GM19395 (cell line): ENCODE data around the gene EDC3.
A peak's percentile ranks its signal among the peaks of the same experiment; 100 is the strongest.
"Not testable (repeated sequence)": the region's sequence is repeated elsewhere in the genome, so short reads cannot be mapped to it uniquely, and the experiment has no call there.

Experiments used
- ATAC-seq: cut with Tn5 transposase; IDR thresholded peaks from one replicate; pipeline ENCODE4 v1.9.1; 2021; ENCODE audit warnings: mild to moderate bottlenecking, moderate library complexity; ENCODE audit not compliant: unreplicated experiment

Gene EDC3

DNA sequence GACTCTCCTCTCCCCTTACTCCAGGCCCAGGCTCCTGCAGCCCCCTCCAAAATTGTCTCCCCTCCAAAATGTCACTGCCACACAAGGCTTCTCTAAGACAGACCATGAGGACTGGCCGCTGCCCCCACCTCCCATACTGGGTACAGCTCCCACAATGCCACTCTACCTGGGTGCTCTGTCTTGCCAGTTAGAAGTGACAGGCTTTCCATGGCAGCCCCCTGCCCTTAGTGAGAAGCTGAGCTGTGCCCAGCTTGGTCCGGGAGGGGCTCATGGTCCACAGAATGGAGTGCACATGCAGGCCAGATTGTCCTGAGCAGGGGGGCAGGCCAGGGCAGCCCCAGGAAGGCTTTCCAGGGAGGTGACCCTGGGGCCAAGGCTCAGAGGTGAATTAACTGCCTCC lies 83.1 kb downstream of the EDC3 start:
- no peak for ATAC-seq

DNA sequence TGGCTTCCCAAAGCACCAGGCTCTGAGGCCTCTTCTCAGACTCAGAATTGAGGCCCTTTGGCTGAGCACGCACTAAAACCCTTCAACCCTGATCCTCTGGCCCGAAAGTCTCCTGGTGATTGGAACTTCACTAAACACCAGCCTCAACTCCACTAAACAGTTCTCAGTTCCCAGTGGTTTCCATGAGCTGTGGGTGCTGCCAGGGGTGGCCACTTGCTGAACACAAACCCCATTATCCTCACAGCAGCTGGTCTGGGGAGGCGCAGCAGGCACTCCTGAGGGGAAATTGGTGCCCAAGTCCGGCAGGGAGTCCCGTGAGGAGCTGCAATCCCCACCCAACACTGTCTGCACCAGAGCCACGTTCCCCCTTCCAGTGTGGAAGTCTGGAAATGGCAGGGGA lies 84.0 kb downstream of the EDC3 start:
- ATAC-seq, result no peak

DNA sequence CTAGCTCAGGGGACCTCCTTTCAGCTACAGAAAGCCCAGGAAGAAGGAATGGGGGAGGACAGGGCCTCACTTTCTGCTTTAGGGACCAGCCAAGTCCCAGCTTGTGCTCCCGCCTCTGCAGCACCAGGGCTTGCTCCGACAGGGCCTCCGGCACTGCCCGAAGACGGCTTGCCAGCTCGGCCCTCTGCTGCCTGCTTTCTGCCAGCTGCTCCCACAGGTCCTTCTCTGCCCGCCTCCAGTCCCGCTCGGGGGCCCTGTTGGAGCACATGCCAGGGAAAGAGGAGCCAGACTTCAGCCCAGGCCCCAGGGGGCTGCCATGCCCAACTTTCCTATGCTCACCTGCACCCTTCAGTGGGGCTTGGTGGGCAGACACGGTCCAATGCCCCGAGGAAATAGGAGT lies 84.5 kb downstream of the EDC3 start:
- ATAC-seq, result no peak

DNA sequence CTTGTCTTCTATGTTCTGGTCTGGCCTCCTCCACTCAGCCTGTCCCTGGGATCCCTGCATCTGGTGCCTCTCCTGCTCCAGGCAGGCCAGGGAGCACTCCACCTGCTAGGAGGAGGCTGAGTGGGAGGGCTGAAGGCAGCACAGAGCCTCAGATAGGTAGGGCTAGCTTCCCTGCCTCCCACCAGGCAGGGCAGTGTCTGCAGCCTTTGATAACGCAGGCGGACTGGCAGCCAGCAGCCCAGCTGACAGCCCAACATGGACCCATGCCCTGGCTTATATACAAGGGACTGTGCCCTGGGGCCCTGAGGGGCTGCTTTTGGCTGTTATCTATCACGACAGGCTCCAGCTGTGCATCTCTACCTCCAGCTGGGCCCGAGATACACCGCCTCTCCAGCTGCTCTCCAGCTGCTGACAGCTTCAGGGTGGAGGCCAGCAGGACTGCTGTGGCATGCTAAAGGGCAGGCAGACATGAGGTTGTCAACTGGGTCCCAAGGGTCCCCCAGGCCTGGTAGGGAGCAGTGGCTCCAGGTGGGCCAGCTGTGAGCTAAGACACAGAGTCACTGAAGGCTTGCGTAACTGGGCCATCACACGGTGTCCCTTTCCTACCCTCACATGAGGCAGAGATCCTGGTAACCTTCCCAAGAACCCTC lies 85.4 kb downstream of the EDC3 start:
- no peak for ATAC-seq

DNA sequence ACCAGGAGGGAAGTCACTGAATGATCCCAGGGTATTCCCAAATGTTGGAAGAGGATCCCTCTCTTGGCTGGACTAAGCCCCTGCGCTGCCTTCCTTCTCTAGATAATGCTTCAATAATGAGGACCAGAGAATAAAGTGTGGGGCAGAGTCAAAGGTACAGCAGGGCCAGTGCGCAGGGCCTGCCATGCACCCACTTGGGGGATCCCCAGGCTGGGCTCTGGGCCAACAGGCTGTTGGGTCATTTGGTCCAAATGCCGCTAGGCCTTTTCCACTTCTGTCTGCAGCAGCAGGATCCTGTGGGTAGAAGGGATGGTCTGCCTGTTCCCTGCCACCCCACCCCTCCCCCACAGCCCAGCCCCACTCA lies 85.9 kb downstream of the EDC3 start:
- ATAC-seq, result no peak

DNA sequence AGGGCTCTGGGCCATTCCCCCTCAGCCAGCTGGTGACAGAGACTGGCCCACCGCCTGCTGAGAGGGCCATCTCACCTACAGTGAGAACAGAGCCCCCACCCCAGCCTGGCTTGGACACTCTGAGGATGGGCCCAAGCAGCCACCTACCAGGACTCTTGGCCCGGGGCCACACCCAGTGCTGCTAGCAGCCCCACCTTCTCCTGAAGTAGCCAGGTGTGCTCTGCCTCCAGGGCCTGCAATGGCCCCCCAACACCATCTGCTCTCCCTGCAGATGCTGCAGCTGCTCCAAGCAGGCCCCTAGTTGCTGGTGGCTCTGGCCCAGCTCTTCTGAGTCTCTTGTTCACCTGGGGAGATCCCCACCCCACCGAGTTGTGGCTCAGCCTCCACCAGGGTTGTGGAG lies 87.0 kb downstream of the EDC3 start:
- no peak for ATAC-seq

DNA sequence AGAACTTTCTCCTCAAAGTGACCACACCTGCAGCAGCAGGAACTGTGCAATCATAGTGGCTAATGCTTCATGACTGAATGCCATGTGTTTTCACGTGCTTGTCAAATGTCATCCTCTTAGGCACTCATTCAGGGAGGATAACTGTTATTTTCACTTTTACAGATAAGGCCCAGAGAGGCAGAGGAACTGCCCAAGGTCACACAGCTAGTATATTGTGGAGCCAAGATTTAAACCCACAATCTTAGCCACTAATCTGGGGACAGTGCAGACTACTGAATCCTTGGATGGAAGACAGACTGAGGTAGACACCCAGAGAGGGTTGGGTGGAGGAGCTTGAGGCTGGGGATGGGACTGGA lies 90.1 kb downstream of the EDC3 start:
- ATAC-seq, result no peak

DNA sequence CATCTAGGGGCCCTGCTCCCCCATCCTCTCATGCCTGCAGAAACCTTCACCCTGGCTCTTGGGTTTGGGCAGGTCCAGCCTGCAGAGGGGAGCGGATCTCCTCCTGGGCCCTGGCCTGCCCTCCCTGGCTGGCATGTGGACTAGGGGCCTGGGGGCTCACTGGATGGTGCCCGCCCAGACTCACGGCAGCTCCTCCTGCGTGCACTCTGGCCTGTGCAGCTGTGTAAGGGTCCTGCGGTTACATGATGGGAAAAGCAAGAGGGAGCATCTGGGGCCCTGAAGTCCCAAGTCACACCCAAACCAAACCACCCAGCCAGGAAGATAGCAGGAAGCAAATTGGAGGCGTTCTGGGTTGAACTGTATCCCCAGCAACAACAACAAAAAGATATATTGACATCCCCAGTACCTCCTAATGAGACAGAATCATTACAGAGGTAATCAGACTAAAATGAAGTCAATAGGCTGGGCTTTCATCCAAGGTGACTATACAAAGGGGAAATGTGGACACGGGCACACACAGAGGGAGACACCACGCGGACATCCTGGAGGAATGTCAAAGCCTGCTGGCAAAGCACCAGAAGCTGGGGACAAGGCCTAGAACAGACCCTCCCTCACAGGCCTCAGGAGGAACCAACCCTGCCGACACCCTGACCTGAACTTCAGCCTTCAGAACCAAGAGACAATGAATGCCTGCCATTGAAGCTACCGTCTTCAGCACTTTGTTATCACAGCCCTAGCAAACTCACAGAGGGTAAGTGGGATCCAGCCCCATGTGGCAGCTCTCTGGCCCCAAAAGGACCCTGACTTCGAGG lies 90.6 kb downstream of the EDC3 start:
- no peak for ATAC-seq

DNA sequence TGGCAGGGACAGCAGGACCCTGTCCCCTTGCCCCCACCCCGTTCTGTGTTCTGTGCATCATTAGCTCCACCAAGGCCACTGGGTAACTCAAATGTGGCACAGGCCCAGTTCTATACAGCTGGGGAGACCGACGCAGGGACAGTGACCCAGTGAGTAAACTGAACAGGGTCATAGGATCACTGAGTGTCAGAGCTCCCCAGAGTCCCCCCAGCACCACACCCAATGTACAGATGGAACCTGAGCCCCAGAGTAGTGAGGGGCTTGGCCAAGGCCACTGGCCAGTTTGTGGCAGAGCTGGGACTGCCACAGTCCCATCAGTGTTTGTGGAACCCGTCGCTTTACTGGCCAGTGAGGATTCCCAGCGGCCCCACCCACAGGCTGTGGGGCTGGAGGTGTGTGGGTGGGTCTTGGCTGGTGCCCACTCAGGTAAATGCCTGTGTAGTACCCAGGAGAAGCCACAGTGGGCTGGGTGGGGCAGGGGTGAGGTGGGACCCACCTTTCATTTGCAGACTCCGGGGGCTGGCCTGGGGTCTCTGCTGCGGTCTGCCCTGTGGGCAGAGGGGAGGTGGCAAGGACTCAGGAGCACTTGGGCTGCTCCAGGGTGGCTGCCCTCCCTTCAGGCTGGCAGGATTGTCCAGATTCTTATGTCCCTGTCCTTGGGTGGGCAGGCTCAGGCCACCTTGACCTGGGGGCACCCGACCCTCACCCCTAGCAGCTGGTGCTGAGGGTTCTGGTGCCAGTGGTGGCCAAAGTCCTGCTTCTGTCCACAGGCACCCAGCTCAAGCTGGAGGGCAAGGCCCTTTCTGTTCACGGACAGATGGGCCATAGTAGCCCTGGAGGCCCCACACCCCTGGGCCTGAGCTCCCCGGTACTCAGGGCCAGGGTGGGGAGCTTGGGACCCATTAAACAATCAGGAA lies 91.8 kb downstream of the EDC3 start:
- ATAC-seq, result no peak

DNA sequence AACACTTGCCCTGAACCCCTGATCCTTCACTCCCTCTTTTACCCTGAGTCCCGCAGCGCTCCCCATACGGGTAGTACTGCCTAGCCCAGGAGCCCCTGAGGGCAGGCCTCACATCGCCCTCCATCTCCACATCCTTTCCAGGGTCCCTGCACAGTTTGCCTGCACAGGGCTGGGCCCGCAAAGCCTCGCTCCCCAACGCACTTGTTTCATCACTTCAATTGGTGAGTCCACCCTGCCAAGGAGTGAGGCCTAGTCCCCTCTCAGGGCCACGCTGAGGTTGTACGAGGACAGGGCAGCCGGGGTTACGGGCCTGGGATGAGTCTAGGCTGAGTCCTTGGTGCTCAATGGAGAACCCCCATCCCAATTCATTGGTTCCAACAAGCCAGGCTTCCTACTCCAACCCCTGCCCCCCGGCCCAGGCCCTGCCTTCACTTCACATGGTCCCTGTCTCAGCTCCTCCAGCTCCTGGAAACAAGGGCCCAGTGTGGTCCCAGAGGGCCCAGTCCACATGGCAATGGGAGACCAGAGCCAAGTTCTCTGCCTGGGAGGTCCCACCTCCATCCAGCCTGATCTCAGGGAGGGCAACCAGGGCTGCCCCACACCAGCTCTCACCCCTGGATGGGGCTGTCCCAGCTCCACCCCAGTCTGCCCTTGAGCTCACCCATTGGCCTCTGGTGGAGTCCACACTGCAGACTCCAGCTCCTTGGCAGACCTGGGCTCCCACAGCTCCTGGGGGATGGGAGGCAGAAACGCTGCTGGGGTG lies 92.6 kb downstream of the EDC3 start:
- no peak for ATAC-seq

DNA sequence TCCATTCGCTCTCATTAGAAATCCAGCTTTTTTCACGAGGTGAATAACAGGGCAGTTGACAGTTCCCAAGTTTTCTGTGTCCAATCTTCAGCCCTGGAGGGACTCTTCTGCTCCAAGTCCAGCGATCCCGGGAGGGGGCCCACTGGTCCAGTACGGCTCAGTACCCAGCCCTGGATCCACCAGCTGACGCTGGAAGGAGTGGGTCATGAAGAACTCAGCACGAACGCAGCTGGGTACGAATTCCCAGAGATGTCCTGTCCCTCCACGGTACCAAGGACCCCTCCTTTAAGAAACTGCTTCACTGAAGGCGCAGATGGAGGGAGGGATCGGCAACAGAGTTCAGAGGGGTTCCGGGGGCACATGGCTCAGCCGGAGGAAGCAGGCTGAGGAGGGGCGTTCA lies 96.7 kb downstream of the EDC3 start:
- no peak for ATAC-seq

DNA sequence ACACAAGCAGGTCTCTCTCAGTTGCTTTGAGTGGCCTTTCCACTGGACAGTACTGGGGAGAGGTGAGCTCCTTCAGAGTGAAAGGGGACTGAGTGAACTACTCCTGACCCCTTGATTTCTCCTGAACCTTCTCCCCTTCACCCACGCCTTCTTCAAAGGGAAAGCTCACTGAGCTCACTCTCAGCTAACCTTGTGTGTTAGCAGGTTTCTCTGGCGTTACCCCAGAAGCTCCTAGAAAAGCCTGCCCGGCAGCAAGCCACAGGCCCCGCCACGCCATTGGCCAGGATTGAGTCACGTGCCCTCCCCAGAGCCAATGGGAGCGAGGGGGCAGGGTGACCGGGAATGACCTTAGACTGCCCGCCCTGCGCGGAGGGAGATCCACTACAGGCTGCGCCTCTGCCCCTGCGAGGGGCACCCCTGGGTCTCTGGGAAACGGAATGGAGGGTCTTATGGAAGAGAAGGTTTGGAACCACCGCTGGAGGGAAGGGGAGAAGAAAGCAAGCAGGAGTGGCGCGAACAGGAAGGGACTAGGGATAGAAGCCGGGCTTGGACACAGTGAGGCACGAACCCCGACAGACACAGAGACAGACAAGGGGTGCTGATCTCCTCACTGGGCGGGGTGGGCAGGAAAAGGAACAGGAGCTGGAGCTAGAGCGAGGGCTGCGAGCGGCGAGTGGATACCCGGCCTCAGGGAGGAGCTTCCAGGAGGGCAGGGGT lies 97.5 kb downstream of the EDC3 start:
- ATAC-seq, result peak; percentile 90

DNA sequence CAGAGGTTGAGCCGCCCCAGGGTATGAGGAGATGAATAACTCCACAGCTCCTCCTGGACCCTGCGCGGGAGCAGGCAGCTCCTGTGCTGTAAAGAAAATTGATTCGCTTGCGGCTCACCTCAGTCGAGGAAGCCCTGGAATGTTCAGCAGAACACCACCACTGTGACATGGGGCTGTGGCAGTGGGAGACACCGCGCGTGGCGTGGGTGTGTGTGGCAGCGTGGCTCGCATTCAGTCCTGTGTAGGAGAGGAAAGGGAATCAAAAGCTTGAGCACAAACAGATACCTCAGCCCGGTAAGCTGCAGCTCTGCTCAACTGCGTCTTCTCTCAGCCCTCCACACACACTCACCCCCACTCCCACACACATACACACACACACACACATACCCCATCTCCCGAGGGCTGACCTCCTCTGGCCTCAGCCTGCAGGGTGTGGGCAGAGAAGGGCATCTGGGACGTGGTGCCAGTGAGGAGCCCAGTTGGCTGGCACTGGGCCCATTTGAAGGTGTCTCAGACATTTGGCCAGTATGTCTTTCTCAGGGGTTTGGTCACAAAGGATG lies 98.6 kb downstream of the EDC3 start:
- ATAC-seq, result not testable (repeated sequence)

DNA sequence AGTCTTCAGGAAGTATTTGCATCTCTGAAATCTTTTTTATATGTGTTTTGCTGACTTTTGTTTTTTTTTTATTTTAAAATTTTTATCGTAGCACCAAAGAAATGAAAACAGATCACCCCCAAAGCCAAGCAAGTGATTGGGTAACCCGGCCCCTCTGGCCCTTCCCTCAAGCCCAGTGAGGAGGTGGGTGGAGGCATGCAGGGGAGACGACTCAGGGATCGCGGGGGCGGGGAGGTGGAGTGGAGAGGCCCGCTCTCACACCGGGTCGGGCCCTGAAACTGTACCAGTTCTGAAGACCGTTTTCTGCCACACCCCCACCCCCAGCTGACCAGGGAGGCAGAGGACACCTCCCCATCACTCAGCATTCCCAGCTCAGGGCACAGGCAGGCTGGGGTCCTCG lies 99.1 kb downstream of the EDC3 start:
- not testable (repeated sequence) for ATAC-seq

DNA sequence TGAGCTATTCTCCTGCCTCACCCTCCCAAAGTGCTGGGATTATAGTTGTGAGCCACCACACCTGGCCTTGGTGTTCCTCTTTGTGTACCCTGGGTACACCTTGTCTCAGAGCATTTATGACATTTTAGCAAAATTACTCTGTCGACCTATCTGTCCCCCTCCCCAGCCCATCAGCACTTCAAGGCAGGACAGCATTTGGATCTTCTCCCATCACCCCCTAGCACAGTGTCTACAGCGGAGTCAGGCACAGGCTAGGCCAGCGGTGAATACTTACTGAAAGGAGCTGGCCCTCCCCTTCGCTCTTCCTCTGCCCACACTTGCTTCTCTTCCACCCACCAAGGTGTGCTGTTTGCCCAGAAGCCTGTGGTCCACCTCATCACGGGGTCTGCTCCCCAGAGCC lies 100.6 kb downstream of the EDC3 start:
- no peak for ATAC-seq

DNA sequence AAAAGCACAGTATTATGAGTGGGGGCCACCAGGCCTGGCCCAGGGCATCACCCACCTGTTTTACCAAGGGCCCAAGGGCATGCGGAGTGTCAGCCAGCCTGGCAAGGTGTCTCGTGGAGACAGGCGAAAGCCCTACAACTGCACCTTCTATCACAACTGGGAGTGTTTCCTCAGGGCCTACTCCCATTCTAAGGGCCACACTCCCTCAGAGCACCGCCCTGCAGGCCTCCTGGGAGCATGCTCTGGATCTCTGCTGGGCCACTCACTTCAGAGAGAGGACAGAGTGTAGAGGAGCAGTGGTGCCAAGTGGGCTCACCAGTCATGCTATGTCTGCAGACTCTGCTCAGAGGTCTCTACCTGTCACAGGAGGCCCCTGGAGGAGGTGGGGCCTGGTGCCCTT lies 101.4 kb downstream of the EDC3 start:
- ATAC-seq, result no peak

DNA sequence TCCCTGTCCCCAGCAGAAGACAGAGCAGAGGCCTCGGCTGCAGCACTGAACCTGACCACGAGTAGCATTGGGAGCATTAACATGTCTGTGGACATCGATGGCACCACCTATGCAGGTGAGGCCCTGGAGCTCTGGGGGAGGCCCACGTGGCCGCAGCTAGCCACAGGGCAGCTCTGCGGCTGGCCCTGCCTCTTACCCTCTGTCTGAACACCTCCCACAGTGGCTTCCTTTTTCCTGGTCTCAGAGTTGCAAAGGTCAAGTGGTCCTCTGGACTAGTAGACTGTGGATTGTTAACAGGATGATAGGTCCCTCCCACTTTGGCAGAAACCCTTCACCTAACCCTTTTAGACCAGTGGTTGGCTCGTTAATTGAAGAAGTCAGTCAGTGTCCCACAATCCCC lies 102.7 kb downstream of the EDC3 start:
- no peak for ATAC-seq

DNA sequence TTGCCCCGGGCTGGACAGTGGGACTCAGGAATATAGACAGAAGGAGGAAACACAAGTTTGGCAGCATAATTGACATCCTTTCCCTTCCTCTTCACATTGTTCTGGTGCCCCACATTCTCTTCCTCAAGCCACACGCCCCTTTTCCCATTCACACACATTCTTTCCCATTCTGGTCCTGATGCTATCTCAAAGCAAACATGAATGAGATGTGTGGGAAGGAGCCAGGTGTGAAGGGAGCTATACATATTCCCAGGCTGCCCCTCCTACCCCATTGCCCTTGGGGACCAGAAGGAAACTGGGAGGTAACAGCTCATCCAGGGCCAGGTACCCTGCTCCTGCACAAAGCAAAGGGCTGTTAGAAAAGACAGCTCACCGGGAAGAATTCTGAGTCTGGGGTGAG lies 103.6 kb downstream of the EDC3 start:
- no peak for ATAC-seq

DNA sequence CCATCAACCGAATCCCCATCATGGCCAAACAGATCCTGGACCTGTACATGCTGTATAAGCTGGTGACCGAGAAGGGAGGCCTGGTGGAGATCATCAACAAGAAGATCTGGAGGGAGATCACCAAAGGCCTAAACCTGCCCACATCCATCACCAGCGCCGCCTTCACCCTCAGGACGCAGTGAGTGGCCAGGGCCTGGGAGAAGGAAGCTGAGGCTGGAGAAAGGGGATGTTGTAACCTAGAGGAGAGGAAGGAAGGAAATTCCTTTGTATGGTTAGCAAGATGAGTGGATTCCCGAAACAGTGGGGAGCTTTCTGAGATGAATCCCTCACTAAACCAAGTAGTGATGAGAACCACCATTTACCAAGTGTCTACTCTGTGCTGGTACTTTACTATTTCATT lies 106.0 kb downstream of the EDC3 start:
- ATAC-seq, result no peak

DNA sequence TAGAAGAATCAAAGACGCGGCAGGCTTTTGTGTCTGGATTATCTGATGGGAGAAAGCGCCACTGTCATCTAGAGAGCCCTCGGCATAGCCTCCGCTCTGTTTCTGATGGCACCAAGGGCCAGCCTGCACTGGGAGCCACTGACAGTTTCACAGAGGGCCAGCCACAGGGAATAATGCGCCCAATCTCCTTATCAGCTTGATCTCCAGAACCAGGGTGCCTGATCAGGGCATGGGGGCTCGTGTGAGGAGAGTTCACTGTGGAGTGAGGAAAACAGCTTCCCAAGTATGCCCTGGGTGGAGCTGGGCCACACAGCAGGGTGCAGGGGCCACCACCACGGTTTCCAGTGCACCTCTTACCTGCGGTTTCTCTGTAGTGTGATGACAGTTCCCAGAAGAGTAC lies 110.0 kb downstream of the EDC3 start:
- ATAC-seq, result no peak
